HFFc6 (cell line): Measurements from ENCODE around the gene RAB27B. TPM values are rescaled to one million over a fixed set of nuclear protein-coding genes. Genes with fewer than 3 reads are reported as not detected.

Experiments
- DNase-seq: peaks from one replicate; pipeline ENCODE4 v3.0.0-alpha.2; 2018
- H3K27ac Mint-ChIP-seq: 2 replicates; pipeline ENCODE4 v1.8.0; 2020; ENCODE audit warnings: mild to moderate bottlenecking, mixed read lengths
- H3K27me3 Mint-ChIP-seq: 2 replicates; pipeline ENCODE4 v1.8.0; 2021; ENCODE audit warnings: mild to moderate bottlenecking, moderate library complexity, mixed read lengths; ENCODE audit not compliant: insufficient read depth
- H3K36me3 Mint-ChIP-seq: 2 replicates; pipeline ENCODE4 v1.8.0; 2021; ENCODE audit warnings: low read depth, mixed read lengths
- H3K4me1 Mint-ChIP-seq: 2 replicates; pipeline ENCODE4 v1.8.0; 2020; ENCODE audit warnings: low read depth, mixed read lengths
- H3K4me3 Mint-ChIP-seq: 2 replicates; pipeline ENCODE4 v1.8.0; 2020; ENCODE audit warnings: mild to moderate bottlenecking, moderate library complexity, mixed read lengths
- H3K9me3 Mint-ChIP-seq: 2 replicates; pipeline ENCODE4 v1.8.0; 2020; ENCODE audit warnings: mild to moderate bottlenecking, mixed read lengths
- total RNA-seq, 6 experiments: library from RNA; stranded (reverse); fragmentation: NEBNext Ultra II Directional; extraction: Animal tissue kit (Norgen Biotek cat#: 25700); gene quantifications; 2 replicates in 1 of 6; 3 replicates in 5 of 6; pipeline ENCODE4 v1.2.3, GENCODE V29; 2021
- TF ChIP-seq, protein P1 (sequence below): fragments of 200-600 bp; sonication (generic); IDR thresholded peaks from 2 replicates; pipeline ENCODE4 v1.5.0; 2021; ENCODE audit warnings: antibody characterized with exemption, mild to moderate bottlenecking

The RAB27B gene
- total RNA-seq, 6 experiments from 2014 or later = 0.34 to 2.2 (median 0.79) TPM

DNA sequence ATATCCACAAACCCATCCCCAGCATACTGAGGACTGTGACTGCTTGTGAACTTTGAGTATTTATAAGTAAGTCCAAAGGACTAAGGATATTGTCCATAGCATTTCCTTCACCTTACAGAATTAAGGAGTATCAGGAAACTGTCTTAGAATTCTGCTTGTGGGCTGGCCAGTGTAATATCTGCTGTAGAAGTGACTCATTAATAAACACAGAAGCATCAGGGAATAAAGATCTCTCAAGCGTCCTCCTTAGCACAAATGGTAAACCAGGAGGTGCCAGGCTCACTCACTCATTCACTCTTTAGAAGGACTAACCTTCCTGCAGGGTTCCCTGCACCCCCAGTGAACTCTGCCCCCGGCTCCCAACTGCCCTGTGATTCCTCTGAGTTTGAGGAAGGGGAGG, 100.0 kb downstream of the RAB27B start:
- Mint-ChIP-seq H3K9me3 (no peaks in the 10 kb centered on the region; the same call in 1 of the 2 replicates), H3K4me1 (peaks cover 26% of the 10 kb centered on the region), H3K27me3 (no peaks in the 10 kb centered on the region; the same call in 1 of the 2 replicates), H3K36me3 (no peaks in the 10 kb centered on the region), H3K27ac (no peak overlapping the region), H3K4me3 (no peak overlapping the region)
- TF ChIP-seq, protein P1, sequence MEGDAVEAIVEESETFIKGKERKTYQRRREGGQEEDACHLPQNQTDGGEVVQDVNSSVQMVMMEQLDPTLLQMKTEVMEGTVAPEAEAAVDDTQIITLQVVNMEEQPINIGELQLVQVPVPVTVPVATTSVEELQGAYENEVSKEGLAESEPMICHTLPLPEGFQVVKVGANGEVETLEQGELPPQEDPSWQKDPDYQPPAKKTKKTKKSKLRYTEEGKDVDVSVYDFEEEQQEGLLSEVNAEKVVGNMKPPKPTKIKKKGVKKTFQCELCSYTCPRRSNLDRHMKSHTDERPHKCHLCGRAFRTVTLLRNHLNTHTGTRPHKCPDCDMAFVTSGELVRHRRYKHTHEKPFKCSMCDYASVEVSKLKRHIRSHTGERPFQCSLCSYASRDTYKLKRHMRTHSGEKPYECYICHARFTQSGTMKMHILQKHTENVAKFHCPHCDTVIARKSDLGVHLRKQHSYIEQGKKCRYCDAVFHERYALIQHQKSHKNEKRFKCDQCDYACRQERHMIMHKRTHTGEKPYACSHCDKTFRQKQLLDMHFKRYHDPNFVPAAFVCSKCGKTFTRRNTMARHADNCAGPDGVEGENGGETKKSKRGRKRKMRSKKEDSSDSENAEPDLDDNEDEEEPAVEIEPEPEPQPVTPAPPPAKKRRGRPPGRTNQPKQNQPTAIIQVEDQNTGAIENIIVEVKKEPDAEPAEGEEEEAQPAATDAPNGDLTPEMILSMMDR = no peak
- no peak for DNase-seq

GRCh38 chr18:54931152-54931551, 102.9 kb downstream of the RAB27B start:
- Mint-ChIP-seq H3K27me3 (no peaks in the 10 kb centered on the region), H3K27ac (no peak overlapping the region), H3K36me3 (no peaks in the 10 kb centered on the region), H3K4me1 (peaks cover 14% of the 10 kb centered on the region; the same call in 1 of the 2 replicates), H3K4me3 (no peak overlapping the region), H3K9me3 (no peaks in the 10 kb centered on the region)
- DNase-seq = no peak
- TF ChIP-seq, protein P1 = no peak

GRCh38 chr18:54932472-54932871, 104.2 kb downstream of the RAB27B start:
- Mint-ChIP-seq H3K27ac (no peak overlapping the region), H3K36me3 (no peaks in the 10 kb centered on the region)

DNA sequence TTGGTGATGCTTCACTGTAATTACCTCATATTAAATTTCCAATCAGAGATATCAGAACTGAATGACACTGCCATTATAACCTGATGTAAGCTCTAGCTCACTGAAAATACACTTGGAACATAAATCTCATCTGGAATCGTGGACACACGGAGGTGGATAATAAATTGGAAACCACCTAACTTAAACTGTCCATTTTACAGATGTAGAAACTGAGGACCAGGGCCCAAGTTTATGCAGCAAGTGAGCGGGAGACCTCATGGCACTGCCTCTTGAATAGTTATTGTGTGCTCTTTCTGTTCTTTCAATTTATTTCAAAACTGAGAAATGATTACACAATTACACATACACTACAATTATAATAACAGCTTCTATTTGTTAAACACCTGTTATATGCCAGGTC, 110.2 kb downstream of the RAB27B start:
- H3K36me3 Mint-ChIP-seq = no peaks in the 10 kb centered on the region
- H3K4me1 Mint-ChIP-seq = no peaks in the 10 kb centered on the region
- H3K27me3 Mint-ChIP-seq = no peaks in the 10 kb centered on the region
- no peak for DNase-seq
- no peak overlapping the region for H3K4me3 Mint-ChIP-seq
- no peak overlapping the region for H3K27ac Mint-ChIP-seq
- no peaks in the 10 kb centered on the region for H3K9me3 Mint-ChIP-seq
- TF ChIP-seq, protein P1 = no peak

More at GRCh38 chr18:54932472-54932871, 104.2 kb downstream of the RAB27B start:
- no peak for DNase-seq
- Mint-ChIP-seq H3K4me1 (peaks cover 2% of the 10 kb centered on the region; the same call in 1 of the 2 replicates), H3K9me3 (no peaks in the 10 kb centered on the region), H3K27me3 (no peaks in the 10 kb centered on the region), H3K4me3 (no peak overlapping the region)
- TF ChIP-seq, protein P1 = no peak

DNA sequence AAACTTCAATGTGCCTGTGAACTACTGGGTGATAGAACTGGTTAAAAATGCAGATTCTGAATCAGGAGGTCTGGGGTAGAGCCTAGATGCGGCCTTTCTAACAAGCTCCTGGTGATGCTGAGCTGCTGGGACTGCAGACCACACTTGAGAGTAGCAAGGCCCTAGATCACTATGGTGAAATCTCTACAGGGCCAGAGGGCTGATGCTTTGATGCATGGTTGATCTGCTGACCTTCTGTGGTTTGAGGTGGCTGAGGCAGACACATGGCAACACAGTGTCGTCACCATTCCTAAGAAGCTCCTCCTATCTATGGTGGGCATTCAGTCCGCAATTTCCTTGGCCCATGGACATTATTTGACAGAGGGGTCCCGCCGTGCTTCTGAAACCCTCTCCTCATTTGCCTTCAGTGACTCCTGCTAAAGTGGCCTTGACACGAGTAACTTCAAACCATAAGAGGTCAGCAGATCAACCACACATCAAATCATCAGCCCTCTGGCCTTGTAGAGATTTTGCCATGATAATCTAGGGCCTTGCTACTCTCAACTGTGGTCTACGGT, 111.2 kb downstream of the RAB27B start:
- no peak overlapping the region for H3K27ac Mint-ChIP-seq
- no peaks in the 10 kb centered on the region for H3K27me3 Mint-ChIP-seq

More for the DNA sequence above, 111.2 kb downstream of the RAB27B start:
- DNase-seq = peak; percentile 8
- Mint-ChIP-seq H3K36me3 (no peaks in the 10 kb centered on the region), H3K4me3 (no peak overlapping the region), H3K9me3 (no peaks in the 10 kb centered on the region), H3K4me1 (no peaks in the 10 kb centered on the region)
- TF ChIP-seq, protein P1 = no peak
